GM19395 (cell line): ENCODE results near the gene SPAG8.

Source experiments
- ATAC-seq: cut with Tn5 transposase; IDR thresholded peaks from one replicate; pipeline ENCODE4 v1.9.1; 2021; ENCODE audit warnings: mild to moderate bottlenecking, moderate library complexity; ENCODE audit not compliant: unreplicated experiment

SPAG8 gene

DNA sequence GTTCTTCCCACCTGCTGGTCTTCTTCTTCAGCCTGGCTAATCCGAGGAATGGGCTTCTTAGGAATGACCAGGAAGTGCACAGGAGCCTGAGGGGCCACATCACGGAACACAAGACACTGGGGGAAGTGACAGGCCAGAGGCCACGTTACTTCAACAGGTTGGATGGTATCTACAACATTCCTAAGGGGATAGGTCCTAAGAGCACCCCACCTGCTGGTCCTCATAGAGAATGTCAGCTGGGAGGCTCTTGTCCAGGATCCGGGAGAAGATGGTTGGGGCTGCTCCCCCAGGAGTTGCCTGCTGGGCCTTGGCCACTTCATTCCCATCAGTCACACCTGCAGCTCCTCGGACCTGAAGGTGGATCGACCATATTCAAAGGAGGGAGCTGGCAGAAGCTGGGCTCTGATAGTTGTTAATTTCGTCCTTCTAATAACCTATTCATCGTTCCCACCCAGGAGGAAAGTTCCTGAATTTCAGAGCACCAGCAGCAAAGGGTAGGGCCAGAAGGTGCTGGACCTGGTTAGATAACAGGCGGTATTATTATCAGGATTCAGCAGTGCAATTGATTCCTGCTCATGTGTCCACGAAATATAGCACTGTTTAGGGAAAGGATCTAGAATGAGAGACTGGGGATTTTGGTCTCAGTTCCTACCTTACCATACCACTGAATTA, 1.5 kb upstream of the SPAG8 start:
- no peak for ATAC-seq

DNA sequence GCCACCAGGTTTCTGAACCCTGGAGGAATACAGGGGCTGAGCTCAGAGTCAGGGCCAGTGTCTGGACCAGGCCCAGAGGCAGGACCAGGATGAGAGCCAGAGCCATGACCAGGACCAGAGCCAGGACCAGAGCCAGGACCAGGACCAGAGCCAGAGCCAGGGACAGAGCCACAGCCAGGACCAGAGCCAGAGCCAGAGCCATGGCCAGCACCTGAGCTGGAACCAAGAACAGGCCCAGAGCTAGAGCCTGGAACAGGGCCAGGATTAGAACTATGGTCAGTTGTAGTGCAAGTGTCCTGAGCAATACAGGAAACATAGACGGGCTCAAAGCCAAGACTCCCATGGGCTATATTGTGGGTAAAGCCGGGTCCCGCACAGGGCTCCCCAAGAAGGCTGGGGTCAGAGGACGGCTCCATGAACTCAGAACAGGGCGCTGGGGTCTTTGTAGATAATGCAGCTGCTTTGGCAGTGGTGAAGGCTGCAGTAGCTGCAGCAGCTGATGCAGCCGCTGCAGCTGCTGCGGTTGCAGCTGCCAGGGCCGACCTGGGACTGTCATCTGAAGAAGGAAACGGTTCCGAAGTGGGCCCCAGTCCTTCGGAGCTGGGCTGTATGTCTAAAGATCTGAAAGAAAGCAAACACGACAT, 559 bp downstream of the SPAG8 start:
- ATAC-seq: no peak

DNA sequence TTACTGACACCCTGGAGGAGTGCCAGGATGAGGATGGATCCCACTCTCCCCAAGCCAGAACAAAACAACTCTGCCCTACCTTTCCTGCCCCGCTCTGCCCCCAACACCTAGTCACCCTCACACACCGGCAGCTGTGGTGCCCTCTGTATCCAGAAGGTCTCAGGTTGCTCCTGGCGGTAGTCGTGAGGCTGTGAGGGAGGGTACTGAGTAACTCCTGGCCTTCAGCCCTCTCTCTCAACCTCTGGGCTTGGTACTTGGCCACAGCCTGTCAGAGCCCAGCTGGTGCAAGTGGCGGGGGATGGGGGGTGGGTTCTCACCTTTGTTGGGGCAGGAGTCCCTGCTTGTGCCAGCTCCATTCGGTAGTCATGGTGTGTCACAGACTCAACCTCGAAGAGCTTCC, 1.9 kb downstream of the SPAG8 start:
- no peak for ATAC-seq

DNA sequence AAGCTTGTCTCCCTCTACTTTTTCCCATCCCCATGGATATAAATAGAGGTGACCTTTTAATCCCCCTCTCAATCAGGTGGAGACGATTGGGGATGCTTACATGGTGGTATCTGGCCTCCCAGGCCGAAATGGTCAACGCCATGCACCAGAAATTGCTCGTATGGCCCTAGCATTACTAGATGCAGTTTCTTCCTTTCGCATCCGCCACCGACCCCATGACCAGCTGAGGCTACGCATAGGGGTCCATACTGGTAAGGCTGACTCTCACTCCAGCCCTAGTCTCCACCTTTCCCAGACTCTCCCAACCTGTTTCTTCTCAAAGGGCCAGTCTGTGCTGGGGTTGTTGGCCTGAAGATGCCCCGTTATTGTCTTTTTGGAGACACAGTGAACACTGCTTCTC, 3.6 kb downstream of the SPAG8 start:
- ATAC-seq: no peak

DNA sequence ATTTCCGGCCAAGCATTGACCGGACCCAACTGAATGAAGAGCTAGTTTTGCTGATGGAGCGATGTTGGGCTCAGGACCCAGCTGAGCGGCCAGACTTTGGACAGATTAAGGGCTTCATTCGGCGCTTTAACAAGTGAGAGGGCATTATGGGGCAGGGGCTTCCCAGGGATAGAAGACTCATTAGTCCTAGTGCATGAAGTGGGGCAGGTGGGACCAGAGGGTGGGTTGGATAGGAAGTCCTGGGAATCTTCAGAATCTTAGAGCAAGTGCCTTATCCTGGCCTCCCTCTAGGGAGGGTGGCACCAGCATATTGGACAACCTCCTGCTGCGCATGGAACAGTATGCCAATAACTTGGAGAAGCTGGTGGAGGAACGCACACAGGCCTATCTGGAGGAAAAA, 6.0 kb downstream of the SPAG8 start:
- no peak for ATAC-seq

DNA sequence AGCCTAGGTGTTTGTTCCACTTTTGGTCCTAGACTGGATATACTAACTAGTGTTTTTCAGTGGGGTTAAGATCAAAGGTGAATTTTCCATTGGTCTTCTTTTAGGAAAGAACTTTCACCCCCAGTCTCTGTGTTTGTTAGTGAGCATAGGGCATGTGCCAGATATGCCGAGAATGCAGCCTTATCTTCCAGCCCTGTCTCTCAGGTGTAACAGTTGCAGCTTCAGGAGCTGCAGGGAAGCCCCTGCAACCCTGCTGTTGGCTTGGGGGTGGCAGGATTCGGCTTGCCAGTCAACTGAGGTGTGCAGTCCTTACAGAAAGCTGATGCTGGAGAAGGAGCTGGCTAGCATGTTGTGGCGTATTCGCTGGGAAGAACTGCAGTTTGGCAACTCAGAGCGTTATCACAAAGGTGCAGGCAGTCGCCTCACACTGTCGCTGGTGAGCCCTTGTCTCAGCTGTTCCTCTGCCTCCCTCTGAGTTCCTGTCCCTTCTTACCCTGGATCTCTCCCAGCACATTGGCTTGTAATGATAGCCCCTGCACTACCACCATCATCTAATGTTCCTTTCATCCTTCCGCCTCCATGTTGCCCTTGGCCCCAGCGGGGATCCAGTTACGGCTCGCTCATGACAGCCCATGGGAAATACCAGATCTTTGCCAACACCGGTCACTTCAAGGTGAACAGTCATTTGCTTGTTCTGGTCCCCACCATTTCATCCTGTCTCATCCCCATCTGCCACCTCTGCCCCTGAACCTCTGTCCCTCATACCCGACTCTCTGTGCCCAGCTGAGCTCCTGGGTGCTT, 10.5 kb downstream of the SPAG8 start:
- no peak for ATAC-seq

DNA sequence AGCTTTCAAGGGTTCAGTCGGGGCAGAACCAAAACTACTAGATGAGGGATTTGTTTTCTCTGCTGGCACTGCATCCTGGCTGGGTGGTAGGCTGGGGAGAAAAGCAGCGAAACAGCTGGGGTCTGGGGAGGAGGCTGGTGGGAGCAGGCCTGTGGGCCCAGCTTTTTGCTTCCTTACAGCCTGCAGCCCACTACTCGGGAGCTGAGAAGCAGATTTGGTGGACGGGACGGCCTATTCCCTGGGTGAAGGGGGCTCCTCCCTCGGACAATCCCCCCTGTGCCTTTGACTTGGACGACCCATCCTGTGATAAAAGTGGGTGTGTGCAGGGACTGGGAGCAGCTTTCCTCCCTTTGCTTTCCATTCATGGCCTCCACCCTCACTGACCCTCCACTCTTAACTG, 11.5 kb downstream of the SPAG8 start:
- no peak for ATAC-seq

DNA sequence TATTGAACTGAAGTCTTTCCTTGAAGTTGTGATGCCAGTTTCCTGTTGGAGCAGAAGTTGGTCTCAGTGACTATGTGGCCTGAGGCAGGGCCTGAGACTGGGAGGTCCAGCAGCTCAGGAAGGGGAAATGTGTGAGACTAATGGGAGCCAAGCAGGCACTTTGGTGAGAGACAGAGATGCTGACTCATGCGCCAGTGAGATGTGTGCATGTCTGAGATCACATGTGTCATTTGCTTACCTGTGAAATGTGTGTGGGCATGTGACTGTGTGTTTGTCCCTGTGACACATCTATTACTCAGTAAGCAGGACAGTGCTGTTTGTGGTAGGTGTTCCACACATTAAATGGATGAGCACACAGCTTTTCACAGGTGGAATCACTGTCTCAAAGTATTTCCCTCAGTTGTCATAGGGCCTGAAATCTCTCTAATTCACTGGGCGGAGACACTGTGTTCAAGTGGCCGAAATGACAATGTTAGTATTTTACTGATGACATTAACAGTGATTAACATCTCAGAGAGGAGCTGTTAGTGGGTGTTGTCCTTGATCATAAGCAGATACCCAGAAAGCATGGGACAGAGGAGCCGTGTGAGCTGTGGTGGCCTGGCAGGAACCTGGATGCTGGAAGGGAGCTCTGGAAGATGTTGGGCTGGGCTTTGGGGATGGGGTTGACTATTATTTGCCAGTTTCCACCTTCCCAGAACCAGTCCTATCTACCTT, 13.2 kb downstream of the SPAG8 start:
- ATAC-seq: no peak

DNA sequence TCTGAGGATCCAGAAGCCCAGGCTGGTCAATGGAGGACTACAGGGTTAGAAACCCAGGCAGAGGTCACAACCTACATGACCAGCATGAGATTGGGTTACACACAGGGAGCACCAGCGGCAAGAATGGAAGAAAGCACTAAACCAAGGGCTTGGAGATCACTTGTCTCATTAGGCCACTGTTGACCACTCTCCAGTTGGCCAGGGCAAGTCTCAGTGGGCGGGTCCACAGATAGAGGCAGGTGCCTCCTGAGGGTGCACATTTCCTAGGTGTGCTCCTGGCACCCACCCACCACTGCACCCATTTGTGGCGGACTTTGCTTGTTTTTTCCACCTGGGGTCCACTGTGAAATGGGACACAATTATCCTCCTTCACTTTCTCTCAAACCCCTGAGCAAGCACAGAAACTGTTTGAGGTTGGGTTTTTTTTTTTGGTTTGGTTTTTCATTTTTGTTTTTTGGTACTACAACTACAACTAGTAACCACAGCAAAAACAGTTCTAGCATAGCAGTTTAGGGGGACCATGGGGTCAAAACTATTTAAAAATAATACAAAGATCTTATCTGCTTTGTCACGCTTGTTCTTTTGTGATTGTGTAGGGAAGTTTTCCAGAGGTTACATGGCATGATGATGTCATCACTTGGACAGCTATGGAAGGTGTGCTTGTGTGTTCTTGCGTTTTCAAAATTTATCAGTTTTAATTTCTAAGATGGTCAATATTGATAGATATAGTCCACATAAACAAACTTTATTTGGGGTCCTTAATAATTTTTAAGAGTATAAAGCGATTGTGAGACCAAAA, 14.6 kb downstream of the SPAG8 start:
- no peak for ATAC-seq

DNA sequence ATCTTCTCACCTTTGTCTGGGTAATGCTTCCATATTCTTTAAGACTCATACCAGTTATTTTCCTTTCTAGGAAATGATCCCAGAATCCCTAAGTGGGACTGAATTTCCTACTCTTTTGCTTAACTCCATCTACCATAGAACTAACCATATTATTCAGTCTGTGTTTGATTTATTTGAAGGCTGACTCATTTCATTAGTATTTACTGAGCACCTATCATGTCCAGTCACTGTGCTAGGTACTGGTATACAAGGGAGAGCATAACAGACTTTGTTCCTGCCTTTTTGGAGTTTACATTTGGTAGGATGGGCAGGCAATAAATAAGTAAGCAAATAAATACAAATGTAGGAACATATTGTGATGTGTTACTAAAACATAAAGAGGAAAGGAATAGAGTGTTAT, 16.4 kb downstream of the SPAG8 start:
- ATAC-seq: no peak

DNA sequence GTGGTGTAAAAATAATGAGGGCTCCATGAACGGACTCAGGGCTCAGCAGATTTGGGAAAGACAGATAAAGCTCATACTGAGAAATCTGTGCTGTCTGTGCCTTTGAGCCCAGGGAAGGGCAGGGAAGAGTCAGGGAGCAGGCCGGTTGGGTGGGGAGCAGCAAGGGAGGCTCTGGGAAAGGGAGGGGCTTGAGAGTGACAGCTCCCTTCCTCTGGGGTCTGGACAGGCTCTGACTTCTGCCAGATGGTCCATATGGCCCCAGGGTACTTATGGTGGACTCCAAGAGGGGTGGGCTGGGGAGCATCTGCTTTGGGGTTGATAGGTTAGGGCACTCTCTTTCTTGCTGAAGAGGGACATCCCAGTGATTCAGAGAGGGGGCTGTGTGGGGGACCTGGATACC, 18.6 kb downstream of the SPAG8 start:
- ATAC-seq: no peak

DNA sequence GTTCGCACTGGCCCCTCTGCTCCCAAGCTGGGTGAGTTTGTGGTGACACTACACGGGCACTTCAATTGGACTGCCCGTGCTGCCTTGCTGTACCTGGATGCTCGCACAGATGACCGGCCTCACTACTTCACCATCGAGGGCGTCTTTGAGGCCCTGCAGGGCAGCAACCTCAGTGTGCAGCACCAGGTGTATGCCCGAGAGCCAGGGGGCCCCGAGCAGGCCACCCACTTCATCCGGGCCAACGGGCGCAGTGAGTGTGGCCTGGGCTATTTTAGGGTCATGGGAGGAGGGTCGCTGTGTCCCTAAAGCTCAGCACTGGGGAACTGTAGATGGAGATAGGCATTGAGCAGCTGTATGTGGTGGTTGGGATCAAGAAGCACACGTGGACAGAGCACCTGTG, 19.2 kb downstream of the SPAG8 start:
- ATAC-seq: no peak

DNA sequence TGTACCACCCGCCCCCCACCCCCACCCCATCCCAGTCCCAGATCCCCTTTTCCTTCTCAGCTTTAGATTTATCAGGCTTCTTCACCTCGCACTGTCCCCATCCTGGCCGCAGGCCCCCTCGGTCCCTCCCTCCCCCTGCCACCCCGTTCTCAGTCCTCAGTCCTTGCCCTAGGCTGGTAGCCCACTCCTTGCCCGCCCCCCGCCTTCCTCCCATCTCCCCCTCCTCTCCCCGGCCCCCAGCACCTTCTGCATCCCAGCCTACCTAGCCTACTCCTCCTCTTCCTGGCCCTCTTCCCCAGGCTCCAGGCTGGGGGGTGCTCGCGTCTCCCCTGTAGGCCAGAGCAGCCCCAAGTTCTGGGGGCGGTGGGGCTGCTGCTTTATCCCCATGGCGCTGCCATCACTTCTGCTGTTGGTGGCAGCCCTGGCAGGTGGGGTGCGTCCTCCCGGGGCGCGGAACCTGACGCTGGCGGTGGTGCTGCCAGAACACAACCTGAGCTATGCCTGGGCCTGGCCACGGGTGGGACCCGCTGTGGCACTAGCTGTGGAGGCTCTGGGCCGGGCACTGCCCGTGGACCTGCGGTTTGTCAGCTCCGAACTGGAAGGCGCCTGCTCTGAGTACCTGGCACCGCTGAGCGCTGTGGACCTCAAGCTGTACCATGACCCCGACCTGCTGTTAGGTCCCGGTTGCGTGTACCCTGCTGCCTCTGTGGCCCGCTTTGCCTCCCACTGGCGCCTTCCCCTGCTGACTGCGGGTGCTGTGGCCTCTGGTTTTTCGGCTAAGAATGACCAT, 19.8 kb downstream of the SPAG8 start:
- ATAC-seq: no peak

DNA sequence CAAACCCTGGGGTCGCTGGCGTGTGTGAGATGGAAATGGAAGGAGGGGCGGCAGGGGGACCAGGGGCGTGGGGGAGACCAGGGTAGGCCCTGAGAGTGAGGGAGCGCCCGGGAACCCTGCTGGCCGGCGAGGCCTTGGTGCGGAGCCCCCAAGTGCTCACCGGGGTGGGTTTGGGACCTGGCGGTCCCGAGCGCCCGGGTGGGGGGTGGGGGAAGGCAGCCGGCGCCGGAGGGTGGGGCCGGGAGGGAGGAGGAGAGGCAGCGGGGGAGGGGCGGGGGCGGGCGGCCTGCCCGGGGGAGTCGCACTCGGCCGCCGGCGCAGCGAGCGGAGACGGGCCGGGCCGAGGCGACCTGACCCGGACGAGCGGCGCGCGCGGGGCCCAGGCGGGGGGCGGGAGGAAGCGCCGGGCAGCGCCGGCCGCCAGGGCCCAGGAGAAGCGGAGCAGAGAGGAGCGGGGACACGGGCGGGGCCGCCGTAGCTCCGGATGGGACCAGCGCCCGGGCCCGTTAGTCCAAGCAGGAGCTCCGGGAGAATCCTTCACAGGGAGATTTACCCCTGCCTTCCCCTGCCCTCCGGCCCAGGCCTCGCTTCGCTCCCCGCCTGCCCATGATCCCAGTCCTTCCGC, 20.7 kb downstream of the SPAG8 start, which contains the start of gene NPR2:
Gene NPR2 (plus strand): TSS at position 295 of the 625 bp plus-strand sequence. CDS start 818 bp downstream, outside the sequence.
- no peak for ATAC-seq

DNA sequence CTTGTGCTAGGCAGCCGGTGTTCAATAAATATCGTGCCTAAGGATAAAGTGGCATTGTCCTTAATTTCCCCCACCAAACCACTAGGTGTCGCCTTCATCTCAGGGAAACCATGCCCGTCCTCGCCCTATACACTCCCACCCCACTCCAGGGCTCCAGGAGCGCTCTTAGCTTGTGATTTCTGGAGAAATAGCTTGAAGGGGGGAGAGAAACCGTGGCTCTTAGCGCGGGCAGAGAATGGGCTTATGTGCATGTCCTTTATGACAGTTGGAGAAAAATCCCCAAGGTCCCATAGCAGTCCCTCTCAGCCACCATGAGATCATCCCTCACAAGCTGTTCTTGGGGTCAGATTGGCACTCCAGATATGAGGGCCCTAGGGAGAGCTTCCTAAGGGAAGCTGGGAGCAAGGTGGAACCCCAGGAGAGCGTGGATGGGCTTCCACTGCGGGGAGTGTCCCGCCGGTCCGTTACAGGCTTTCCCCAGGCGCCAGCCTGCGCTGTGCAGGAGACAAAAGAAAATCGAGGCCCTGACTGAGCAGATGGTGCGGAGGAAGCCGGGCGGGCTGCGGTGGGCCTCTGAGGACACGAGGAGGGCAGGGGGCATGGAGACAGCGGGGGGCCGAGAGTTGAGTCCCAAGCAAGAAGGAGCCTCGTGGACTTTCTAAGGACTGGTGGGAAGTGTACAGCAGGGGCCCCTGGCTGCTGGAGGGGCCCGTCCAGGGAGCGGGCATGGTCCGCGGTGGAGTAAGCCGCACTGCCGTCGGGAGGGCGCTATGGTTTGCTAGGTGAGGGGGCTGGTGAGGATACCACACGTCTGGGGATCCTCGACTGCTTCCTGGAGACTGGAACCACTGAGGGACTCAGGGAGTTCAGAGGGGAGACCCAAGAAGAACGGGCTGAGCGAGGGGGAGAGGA, 21.4 kb downstream of the SPAG8 start:
- peak; percentile 62 for ATAC-seq

DNA sequence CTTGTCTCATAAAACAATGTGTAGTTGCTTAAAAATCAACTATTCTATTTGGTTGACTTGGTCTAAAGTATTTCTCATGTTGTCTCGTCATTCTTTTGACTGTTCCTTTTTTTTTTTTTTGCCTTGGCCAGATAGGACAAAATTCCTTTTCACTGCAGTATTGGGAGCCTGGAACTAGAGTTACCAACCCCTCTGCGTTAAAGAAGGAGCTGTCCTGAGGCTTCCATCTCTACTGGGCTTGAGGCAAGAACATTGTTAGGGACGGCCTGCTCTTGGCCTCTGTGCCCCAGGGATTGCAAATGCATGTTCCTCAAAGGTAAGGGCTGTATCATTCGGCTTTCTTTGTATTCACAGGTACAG, 22.1 kb downstream of the SPAG8 start:
- ATAC-seq: no peak

DNA sequence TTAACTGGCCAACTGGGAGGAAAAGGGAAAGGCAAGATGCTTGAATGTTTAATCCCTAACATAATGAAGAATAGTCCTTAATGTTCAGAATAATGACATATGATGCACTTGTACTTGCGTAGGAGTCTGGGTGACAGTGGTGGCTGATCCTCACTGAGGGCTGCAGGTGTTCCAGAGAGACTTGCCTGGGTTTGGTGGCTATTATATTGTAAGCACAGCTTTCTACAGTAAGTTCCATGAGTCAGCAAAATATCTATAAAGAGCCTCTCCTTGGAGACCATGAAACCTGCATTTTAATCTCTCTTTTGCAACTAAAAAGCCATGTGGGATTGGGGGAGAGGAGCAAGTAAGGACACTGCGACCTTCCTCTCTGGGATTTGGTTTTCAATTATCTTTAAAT, 22.5 kb downstream of the SPAG8 start:
- no peak for ATAC-seq

DNA sequence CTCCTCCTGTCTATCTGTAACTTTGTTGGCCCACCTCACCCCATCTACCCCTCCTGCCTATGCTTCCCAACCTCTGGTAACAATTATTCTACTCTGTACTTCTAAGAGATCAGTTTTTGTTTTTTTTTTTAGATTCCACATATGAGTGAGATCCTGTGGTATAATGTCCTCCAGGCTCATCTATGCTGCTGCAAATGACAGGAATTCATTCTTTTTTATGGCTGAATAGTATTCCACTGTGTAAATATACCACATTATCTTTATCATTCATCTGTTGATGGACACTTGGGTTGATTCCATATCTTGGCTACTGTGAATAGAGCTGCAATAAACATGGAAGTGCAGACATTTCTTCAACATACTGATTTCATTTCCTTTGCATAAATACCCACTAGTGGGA, 28.6 kb downstream of the SPAG8 start:
- no peak for ATAC-seq
